ENCODE data around the gene HNRNPAB.

GRCh38 chr5:178191661-178192060, 12.7 kb upstream of the HNRNPAB start:
- no peak for TF ChIP-seq POLR2A (IDR thresholded peaks at IDR 0.05; ENCODE audit: low read depth, low read length)
- no peak for TF ChIP-seq CTCF (IDR thresholded peaks at IDR 0.05; ENCODE audit: extremely low read depth in 1 of 2, insufficient read depth in 1 of 2, low read depth in 1 of 2, low read length in 2 of 2)
- no peak for TF ChIP-seq POLR2AphosphoS5 (IDR thresholded peaks at IDR 0.05; ENCODE audit: insufficient read depth, low read depth, low read length)
- TF ChIP-seq MYC (IDR thresholded peaks at IDR 0.05; ENCODE audit: low read depth, low read length) = no peak
- TF ChIP-seq EZH2 (IDR thresholded peaks at IDR 0.05; ENCODE audit: borderline replicate concordance, low read depth, low read length, severe bottlenecking) = no peak
- no peak for TF ChIP-seq FOS (IDR thresholded peaks at IDR 0.05; ENCODE audit: borderline replicate concordance, insufficient read depth, low read length)
- TF ChIP-seq JUN (IDR thresholded peaks at IDR 0.05; ENCODE audit: borderline replicate concordance, insufficient read depth, insufficient read length, low read depth) = no peak
- no peak for TF ChIP-seq MAX (IDR thresholded peaks at IDR 0.05; ENCODE audit: insufficient read depth, insufficient read length)
- TF ChIP-seq GATA2 (IDR thresholded peaks at IDR 0.05; ENCODE audit: insufficient read depth, insufficient read length, low read depth, low read length) = no peak
